ENCODE results near the gene RTCB. TPM values are rescaled to one million over a fixed set of nuclear protein-coding genes. Genes with fewer than 3 reads are reported as not detected.

RTCB gene
- total RNA-seq, 2 donors from 2014 or later: 37.2 to 39.8 TPM

DNA sequence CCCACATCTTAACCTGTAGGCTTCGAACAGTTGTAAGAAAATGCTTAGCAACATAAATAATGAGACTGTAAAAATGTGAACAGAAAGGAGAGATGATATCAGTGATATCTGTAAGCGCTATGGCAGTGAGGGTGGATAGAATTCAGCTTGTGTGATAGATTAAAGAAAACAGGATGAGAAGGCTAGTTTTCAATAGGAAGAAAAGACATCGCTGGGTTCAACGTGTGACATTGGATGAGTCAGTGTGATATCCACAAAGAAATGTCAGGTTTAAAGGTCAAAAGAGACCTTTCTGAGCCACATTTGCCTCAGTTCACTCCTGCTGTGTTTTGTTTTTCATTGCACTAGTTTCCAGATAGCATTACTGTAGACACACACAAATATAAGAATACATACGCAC is 68.1 kb downstream of the RTCB start:
- H3K27me3 Mint-ChIP-seq: peaks cover 66% of the 10 kb centered on the region
- no peak overlapping the region for H3K27ac Mint-ChIP-seq
- H3K36me3 Mint-ChIP-seq (ENCODE audit: low read depth): peaks cover 9% of the 10 kb centered on the region

DNA sequence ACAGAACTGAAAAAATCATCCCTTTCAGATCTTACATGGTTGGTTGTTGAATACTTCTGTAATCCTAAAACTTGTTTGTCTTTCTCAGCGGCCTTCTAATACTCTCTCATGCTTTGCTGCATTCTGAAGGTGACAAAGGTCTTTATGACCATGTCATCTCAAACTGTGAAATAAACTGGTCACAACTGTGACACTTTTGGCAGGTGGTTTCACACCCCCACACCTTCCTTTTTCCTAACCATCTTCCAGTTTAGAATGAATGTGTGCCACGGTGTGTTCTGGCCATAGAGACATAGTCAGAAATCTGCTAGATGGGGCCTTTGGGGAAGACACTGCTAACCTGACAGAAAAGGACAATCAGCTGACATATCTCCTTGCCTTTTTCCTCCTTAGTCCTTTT is 69.1 kb downstream of the RTCB start:
- H3K4me3 Mint-ChIP-seq: no peak overlapping the region
- peaks cover under 1% of the 10 kb centered on the region for H3K4me1 Mint-ChIP-seq
- no peak for ATAC-seq

More for the DNA sequence above, 68.1 kb downstream of the RTCB start:
- Mint-ChIP-seq H3K4me1 (no peaks in the 10 kb centered on the region), H3K4me3 (no peak overlapping the region)
- ATAC-seq: no peak
- H3K9me3 ChIP-seq (ENCODE audit: control insufficient read depth, low read length, poor library complexity, severe bottlenecking): no peaks in the 10 kb centered on the region
- no peak for DNase-seq

DNA sequence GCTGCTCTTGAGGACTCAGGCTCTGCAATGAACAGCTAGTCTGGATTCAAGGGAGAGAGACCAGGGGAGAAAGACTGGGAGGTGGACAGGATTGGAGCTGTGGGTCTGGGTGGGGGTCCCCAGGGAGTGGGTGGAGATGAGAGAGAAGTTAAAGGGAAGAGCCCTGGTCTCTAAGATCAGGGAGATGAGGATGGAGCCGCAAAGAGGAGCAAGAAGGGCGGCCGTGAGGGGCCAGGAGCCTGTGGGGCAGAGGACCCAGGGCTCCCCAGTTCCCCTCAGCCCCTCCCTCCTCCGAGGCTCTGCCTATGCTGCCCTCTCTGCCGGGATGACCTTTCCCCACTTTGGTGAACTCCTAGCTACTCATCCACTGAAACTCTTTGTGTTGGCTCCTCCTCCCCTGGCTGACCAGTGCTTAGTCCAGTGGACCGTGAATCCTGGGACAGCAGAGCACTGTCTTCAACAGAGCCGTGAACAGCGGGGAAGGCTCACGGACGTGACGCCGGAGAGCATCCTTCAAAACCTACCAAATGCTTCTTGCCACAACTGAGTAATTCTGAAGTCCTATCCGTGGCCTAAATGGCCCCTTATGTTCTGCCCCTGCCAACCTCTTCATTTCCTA is 70.8 kb downstream of the RTCB start:
- Mint-ChIP-seq H3K4me1 (peaks cover 2% of the 10 kb centered on the region), H3K36me3 (ENCODE audit: low read depth) (peaks cover 9% of the 10 kb centered on the region), H3K27me3 (peaks cover 89% of the 10 kb centered on the region), H3K4me3 (no peak overlapping the region), H3K27ac (no peak overlapping the region)
- no peaks in the 10 kb centered on the region for H3K9me3 ChIP-seq (ENCODE audit: control insufficient read depth, low read length, poor library complexity, severe bottlenecking)
- ATAC-seq (no peak), DNase-seq (no peak)

More for the DNA sequence above, 69.1 kb downstream of the RTCB start:
- DNase-seq: no peak
- H3K9me3 ChIP-seq (ENCODE audit: control insufficient read depth, low read length, poor library complexity, severe bottlenecking): no peaks in the 10 kb centered on the region
- H3K36me3 Mint-ChIP-seq (ENCODE audit: low read depth): peaks cover 9% of the 10 kb centered on the region
- peaks cover 73% of the 10 kb centered on the region for H3K27me3 Mint-ChIP-seq
- H3K27ac Mint-ChIP-seq: no peak overlapping the region

DNA sequence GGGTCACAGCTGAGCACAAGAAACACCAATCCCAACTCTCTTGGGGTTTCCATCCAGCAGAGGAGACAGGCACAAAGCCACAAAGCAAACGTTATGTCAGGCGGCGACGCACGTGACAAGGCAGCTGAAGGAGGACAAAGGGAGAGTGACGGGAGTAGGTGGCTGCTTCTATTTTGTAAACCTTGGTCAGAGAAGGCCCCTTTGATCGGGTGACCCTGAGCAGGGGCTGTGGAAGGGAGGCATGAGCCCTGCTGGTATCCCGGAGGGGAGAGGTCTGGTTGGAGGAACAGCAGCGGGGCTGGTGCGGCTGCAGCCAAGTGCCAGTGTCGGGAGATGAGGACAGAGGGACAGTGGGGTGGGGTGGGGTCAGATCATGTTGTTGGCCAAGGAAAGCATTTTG is 71.6 kb downstream of the RTCB start:
- H3K4me1 Mint-ChIP-seq: peaks cover 2% of the 10 kb centered on the region
- no peak overlapping the region for H3K27ac Mint-ChIP-seq
- DNase-seq: no peak
- H3K4me3 Mint-ChIP-seq: no peak overlapping the region
- peaks cover 9% of the 10 kb centered on the region for H3K36me3 Mint-ChIP-seq (ENCODE audit: low read depth)
- ATAC-seq: no peak
- H3K27me3 Mint-ChIP-seq: peaks cover 85% of the 10 kb centered on the region
- no peaks in the 10 kb centered on the region for H3K9me3 ChIP-seq (ENCODE audit: control insufficient read depth, low read length, poor library complexity, severe bottlenecking)

DNA sequence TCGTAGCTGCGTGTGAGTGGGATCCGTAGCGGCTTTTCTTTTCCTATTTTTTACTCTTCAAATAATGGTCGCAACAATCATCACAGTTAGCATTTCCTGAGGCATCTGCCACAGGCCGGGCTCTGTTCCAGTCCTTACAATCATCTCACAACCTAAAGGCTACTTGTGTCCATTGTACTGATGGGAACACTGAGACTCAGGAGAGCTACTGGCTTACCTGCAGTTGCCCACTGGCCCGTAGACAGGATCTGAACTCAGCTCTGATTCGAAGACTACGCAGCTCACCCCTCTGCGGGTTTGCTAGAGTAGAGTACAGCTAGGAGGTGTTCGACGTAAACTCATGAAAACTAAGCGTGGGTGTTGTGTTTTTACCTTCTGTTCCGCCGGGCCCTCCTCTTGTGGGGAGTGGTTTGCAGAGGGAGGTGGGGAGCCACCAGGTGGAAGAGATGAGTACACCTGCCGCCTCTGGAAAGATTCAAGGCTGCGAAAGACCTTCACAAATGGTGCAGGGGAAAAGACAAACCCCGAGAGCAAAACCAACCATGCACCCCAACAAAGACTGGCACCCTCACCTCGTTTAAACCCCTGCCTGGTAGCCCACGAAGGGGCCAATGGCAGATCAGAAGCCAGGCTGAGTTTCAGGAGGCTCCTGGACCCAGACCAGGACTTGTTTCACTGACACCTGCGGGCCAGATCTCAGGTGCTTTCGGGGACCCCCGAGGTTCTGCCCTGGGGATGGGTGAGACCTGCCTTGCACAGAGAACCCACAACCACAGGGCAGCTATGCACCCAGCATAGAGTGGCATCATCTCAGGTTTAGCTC is 72.6 kb downstream of the RTCB start:
- Mint-ChIP-seq H3K27me3 (peaks cover 87% of the 10 kb centered on the region), H3K4me3 (no peak overlapping the region), H3K4me1 (peaks cover 2% of the 10 kb centered on the region), H3K36me3 (ENCODE audit: low read depth) (peaks cover 9% of the 10 kb centered on the region), H3K27ac (no peak overlapping the region)
- ATAC-seq (no peak), DNase-seq (no peak)
- H3K9me3 ChIP-seq (ENCODE audit: control insufficient read depth, low read length, poor library complexity, severe bottlenecking): no peaks in the 10 kb centered on the region

GRCh38 chr22:32338757-32339156 is 73.3 kb downstream of the RTCB start:
- Mint-ChIP-seq H3K36me3 (ENCODE audit: low read depth) (peaks cover 11% of the 10 kb centered on the region), H3K27ac (no peak overlapping the region), H3K4me1 (peaks cover 2% of the 10 kb centered on the region), H3K27me3 (peaks cover 87% of the 10 kb centered on the region), H3K4me3 (no peak overlapping the region)
- H3K9me3 ChIP-seq (ENCODE audit: control insufficient read depth, low read length, poor library complexity, severe bottlenecking): no peaks in the 10 kb centered on the region
- DNase-seq (no peak), ATAC-seq (no peak)

Other genes starting within 250 kb of the RTCB start
- gene RFPL2, start 207.2 kb downstream of the RTCB start, total RNA-seq: 1 to 10 TPM in 1 of 2 donors, under 1 TPM in 1; 0.94 to 1.6 TPM
- not detected for gene SLC5A4, start 156.9 kb downstream of the RTCB start, total RNA-seq
- not detected for gene RFPL3, start 54.4 kb downstream of the RTCB start, total RNA-seq
- gene BPIFC, start 52.2 kb upstream of the RTCB start, total RNA-seq: not detected
- gene FBXO7, start 62.6 kb upstream of the RTCB start, total RNA-seq: 100 to 1,000 TPM; 122 to 133 TPM

Measured in T-helper 17 cell (primary cell).